ENCODE results near the gene SIRT3.
A peak's percentile ranks its signal among the peaks of the same experiment; 100 is the strongest.

Gene SIRT3

DNA sequence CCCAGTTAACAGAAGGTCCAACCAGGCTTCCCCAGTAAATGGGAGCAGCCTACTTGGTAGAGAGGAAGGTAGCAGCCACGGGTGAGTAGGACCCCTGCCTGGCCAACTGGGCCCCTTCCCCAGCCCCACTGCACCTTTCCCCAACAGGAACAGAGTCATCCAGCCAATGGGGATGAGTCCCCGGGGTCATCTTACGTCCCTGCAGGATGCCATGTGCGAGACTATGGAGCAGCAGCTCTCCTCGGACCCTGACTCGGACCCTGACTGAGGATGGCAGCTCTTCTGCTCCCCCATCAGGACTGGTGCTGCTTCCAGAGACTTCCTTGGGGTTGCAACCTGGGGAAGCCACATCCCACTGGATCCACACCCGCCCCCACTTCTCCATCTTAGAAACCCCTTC is 22.1 kb downstream of the SIRT3 start:
- no peak for DNase-seq

DNA sequence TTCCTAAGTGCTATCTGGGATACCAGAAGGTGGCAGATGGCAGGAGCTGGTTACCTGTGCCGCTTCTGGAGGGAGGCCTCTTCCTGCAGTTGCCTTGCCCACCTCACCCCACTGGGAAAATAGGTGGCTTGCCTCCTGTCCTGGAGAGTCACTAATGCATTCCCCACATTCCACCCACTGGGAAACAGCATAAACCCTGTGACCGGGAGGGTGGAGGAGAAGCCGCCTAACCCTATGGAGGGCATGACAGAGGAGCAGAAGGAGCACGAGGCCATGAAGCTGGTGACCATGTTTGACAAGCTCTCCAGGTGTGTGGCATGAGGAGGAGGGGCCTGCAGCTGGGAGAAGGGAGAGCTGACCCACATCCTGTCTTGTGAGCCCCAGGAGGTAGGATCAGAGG is 23.0 kb downstream of the SIRT3 start:
- no peak for DNase-seq

DNA sequence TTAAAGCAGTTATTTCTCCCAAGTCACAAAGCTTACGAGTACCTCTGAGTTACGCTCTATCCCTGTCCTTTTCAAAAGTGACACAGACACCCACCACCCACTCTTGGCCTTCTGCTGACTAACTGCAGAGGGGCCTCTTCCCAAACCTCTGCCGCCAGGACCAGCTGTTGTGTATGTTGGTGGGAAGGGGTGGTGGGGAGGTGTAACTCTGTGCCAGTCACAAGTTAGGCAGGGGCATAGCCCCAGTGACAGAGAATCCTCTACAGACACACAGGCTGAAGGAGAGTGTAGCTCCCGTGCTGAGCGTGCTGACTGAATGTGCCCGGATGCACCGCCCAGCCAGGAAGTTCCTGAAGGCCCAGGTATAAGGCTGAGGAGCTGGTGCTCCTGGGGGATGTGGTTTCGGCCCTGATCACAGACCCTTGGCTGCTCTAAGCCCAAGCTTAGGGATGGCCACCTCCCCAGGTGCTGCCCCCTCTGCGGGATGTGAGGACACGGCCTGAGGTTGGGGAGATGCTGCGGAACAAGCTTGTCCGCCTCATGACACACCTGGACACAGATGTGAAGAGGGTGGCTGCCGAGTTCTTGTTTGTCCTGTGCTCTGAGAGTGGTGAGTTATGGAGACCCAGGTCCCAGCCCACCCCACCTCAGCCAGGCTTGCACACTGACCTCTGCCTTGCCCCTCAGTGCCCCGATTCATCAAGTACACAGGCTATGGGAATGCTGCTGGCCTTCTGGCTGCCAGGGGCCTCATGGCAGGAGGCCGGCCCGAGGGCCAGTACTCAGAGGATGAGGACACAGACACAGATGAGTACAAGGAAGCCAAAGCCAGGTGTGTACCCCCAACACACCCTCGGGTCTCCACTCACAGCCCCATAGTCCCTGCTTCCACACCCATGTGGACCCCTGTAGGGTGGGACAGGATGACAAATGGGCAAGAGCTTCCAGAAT is 23.7 kb downstream of the SIRT3 start:
- DNase-seq = no peak

DNA sequence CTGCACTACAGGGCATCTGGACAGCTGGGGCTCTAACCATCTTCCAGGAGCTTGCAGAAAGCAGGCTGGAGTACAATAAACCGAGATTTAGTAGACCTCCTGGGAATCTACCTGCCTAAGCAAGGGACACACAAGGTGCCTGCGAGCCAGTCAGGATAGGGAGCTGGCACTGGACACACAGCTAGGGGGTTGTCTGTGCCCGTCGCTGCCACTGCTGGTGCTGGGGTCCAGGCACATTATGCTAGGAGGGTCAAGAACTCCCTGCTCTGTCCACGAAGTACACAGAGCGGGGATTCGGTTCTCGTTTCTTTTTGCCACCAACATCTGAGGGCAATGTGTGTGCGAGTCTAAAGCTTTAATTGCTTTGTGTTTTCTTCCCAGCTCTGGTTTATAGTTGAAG is 24.4 kb downstream of the SIRT3 start:
- no peak for DNase-seq

DNA sequence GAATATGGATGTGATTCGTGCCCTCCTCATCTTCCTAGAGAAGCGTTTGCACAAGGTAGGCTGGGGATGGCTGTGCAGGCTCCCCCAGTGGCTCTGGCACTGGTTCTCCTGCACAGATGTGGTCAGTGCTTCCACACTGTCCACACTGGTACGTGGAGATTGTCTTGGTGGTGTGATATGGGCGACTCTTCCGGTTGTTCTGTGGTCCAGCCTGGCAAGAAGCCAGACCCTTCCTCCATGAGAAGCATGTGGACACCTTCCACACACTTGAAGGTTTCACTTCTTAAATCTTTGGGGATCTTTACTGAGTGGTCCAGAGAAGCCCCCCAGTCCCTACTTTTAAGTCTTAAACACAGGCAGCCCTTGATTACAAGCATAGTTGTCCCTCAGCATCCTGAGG is 24.8 kb downstream of the SIRT3 start:
- DNase-seq = no peak

DNA sequence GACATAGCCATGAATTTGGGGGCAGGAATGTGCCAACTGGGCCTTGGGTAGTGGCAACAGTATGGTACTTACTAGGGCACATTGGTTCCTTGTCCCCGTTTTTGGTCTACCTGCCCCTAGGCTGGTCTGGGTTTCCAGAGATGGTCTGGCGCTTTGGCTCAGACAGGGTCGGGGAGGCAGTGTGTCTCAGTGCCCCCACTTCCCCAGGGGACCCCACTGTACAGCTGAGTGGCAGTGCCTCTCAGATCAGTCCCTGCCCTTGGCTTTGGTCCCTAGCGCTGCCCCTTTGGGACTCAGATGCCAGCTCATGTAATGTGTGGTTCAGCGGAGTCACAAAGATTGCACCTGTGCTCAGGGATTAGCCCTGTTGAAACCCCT is 25.4 kb downstream of the SIRT3 start:
- DNase-seq = no peak

DNA sequence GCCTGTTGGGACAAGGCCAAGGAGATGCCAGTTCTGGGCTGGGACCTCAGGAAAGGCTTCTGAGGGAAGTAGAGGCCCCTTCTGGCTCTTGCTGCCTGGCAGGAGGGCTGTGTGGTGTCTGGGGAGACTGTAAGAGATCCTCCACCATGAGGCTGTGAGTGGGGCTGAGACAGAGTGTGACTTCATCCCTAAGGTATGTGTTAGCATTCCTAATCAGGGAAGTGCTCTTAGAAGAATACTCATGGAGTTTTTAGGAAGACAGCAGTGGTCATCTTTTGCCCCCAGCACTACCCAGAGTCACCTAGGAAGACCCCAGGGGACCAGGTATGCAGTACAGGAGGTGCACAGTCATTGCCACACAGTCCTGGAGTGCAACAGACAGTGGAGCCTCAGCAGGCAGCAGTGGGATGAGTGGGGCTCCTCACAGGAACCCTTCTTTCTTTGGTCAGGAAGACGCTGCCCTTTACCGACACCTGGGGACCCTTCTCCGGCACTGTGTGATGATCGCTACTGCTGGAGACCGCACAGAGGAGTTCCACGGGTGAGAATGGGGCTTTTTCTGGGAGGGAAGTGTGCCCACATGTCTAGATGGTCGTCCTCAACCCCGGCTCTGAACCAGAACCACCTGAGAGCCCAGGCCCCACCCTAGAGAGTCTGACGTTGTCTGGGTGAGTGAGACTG is 25.9 kb downstream of the SIRT3 start:
- peak; percentile 82 for DNase-seq

DNA sequence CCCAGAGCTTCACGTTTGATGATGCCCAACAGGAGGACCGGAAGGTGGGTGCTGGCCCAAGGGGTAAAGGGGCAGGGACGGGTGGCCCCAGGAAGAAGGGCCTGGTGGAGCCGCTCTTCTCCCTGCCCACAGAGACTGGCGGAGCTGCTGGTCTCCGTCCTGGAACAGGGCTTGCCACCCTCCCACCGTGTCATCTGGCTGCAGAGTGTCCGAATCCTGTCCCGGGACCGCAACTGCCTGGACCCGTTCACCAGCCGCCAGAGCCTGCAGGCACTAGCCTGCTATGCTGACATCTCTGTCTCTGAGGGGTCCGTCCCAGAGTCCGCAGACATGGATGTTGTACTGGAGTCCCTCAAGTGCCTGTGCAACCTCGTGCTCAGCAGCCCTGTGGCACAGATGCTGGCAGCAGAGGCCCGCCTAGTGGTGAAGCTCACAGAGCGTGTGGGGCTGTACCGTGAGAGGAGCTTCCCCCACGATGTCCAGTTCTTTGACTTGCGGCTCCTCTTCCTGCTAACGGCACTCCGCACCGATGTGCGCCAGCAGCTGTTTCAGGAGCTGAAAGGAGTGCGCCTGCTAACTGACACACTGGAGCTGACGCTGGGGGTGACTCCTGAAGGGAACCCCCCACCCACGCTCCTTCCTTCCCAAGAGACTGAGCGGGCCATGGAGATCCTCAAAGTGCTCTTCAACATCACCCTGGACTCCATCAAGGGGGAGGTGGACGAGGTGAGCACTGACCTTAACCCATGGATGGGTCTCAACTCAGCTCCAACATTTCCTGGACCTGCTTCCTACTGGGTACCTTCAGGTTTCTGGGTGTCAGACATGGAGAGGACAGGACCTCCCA is 26.6 kb downstream of the SIRT3 start:
- DNase-seq = no peak

DNA sequence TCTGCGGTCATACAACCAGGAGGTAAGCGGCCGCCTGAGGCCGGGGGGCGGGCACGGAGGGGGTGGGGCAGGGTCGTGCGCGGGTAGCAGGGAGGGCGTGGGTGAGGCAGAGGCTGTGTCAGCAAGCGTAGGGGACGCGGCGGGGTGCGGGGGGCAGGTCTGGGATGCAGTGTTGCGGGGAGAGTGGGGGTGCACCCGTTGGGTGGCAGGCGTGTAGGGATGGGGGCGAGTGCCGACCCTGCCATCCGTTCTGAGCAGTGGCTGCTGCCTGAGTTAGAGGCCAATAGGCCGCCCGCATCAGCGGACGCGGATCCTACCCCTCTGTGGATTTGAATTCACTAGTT is 27.3 kb downstream of the SIRT3 start:
- no peak for DNase-seq

DNA sequence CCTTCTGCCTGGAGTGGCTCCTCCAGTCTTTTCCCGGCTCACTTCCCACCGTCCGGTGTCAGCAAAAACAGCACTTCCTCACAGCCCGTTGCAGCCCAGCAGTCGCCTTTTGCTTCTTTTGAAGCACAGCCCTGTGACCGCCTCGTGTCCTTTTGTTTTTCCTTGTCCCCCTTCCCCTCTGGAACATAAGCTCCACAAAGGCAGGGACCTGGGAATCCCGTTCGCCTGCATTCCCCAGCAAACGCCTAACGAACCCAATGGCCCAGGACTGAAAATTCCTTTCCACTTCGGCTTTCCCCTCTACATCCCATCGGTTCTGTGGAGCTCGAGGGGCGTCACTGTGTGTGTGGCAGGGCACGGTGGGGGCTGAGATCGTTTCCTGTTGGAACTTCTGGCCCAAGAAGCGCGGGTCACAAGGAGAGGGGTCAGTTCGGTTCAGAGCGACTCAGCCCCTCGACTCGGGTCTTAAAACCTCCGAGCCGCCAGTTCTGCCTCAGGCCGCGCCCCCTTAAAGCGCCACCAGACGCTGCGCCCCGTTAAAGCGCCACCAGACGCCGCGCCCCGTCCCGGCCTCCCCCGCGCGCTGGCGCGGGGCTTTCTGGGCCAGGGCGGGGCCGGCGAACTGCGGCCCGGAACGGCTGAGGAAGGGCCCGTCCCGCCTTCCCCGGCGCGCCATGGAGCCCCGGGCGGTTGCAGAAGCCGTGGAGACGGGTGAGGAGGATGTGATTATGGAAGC is 27.8 kb downstream of the SIRT3 start:
- DNase-seq = peak; percentile 71

DNA sequence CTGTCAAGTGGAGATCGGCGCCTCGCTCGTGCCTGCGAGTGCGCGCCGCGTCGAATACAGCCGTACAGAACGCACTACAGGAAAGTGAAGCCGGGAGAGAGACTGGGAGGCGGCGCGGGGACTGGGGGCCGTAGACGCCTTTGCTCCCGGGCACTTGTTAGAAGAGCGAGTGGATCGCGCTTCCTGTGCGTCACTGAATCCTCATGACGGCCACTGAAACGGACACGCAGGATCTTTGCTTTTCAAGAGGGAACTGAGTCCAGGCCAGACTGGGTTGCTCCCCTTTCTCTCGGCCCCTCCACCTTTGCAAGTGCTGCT is 28.3 kb downstream of the SIRT3 start:
- no peak for DNase-seq

DNA sequence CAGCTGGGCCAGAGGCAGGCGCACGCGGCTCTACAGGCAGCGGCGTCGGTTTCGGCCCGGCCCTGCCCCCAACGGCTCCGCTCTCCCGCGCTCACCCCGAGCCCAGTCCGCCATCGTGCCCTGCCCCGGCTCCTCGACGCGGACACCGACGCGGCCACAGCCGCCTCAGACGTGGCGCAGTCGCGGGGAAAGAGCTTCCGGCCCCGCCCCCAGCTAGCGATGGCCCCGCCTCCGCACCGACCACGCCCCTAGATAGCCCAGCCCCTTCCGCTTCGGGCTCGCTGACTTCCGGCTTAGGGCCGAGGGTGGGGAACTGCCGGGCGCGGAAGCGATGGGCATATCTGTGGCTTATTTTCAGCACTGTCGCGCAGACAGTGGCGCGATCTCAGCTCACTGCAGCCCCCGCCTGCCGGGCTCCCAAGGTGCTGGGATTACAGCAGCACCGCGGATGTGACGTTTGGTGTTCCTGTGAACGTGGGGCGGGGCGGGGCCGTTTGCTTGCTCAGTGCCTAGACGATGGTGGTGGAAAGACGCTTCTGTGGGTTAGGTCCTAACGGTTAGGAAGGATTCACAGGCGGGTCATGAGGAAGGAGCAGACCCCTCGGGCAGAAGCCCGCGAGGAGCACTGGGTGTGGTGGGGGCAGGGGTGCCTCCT is 28.8 kb downstream of the SIRT3 start, which contains the start of the genes BET1L and RIC8A:
Gene BET1L (minus strand): TSS at position 192 of the 655 bp plus-strand sequence. CDS start 78 bp downstream, at position 114.
Gene RIC8A (plus strand): TSS at position 501 of the 655 bp plus-strand sequence. CDS start 1,147 bp downstream, outside the sequence.
- DNase-seq = peak; percentile 99

DNA sequence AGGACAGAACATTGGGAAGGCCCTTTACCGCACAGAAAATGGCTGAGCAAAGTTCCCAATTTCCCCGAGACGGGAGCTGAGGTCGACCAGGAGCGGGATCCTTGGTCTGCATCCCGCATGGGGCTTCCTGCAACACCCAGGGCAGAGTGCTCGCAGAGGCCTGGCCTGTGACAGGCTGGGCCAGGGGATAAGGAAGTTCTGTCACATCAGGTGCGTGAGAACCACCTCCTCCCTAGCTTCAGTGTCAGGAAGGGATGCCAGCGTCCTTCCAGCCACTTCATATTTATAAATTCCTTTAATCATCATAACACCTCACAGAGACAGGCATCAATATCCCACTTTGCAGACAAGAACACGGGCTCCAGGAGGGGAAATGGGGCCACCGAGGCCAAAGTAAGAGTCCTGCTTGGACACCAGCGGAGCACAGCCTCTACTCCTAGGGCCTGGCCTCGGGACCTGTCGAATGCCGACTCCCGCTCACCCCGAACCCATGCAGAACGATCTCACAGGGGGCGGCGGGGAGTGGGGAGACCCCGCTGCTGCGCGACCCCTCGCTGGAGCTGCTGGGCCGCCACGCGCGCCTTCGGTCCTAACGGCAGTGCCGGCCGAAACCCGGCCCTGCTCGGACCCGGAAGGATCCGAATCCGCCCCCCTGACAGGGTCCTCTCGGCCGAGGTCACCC is 29.5 kb downstream of the SIRT3 start:
- DNase-seq = no peak

DNA sequence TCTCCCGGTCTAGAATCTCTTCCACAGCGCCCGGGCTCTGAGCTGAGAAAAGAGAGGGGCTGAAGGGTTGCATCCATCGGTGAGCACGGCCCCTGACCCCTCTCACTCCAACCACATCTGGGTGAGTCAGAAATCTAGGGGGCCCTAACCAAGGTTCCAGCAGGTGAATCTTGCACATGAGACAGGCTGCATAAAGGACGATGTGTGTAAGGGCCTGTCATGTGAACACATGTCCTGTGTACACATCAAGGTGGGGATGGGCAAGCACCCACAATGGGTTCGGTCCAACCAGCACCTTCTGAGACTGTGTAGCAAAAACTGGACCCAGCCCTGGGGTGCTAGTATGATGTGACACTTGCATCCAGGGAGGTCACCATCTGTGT is 30.1 kb downstream of the SIRT3 start:
- no peak for DNase-seq

DNA sequence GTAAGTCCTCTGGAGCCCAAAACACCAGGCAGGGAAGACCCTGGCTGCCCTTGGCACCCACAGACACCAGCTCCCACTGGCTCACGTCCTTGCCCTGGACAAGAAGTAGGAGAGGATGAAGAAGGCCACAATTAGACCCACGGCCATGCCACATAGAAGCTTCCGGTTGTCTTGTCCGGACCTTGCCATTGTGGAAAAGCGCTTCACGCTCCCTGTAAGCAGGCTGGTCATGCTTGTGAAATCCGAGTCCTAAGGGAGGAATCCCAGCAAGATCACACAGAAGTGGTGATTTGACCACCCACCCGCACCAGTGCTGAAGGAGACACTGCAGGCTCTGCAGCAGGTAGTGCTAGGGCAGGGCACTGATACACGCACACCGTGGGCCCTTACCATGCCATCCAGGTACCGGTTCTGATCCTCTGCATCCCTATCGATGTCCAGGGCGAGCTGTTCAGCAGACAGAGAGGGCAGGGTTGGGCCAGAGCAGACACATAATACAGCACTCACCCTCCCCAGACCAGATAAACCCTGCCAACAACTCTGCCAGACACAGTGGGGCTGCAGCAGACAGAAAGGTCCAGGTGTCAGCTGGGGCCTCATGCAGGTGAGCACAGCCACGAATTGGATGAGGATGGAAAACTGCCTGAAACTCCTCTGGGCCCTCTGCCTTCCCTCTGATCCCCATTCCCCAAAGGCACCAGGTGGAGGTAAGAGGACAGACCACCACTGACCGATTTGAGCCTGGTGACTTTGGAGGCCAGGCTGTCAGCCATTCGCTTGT is 30.7 kb downstream of the SIRT3 start:
- no peak for DNase-seq

DNA sequence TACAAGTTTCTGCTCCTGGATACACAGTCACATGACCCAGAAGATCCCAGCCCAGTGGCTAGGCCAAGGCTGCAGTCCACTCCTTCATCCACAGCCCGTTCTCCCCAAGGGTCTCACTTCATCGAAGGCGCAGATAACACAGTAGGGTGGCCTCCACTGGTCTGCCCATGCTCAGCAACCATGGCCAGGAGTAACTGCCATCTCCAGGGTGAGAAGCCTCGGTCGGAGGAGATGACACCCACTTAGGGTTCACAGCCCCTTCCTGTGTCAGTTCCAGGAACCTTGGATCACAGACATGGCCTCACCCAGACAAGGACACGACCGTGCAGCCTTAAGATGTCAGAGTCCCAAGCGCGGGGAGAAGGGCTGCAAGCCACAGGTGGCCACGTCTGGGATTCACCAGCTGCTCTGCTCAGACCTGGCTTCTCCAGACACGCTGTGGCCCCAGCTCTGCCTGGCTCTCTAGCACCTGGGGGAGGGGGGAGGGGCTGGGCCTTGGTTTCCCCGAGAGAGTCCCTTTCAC is 31.5 kb downstream of the SIRT3 start:
- no peak for DNase-seq

DNA sequence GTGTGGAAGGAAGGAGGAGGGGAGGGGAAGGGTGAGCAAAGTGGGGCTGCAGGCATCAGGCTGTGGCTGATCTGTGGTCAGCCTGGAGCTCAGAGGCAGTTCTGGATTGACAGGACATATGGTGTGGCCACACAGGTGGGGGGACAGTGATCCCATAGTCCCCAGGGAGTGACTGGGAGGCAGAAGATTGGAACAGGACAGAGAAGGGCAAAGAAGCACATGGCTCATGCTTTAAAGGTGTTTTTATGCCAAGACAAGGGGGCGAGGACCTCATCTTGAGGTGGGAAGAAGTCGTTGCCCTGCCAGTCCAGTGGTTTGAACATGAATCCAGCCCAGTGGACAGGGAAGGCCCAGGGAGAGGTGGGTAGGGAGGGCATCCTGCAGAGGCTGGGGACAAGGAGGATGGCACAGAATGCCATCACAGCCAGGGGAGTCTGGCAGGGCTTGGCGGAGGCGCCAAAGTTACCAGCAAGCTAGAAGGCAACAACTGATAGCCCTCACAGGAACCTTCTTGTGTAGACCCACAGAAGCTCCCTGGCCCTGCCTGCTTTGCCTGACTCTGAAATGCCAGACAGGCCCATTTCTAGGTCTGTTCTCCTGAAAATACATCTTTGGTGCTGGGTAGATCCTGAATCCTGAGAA is 32.1 kb downstream of the SIRT3 start:
- DNase-seq = no peak

DNA sequence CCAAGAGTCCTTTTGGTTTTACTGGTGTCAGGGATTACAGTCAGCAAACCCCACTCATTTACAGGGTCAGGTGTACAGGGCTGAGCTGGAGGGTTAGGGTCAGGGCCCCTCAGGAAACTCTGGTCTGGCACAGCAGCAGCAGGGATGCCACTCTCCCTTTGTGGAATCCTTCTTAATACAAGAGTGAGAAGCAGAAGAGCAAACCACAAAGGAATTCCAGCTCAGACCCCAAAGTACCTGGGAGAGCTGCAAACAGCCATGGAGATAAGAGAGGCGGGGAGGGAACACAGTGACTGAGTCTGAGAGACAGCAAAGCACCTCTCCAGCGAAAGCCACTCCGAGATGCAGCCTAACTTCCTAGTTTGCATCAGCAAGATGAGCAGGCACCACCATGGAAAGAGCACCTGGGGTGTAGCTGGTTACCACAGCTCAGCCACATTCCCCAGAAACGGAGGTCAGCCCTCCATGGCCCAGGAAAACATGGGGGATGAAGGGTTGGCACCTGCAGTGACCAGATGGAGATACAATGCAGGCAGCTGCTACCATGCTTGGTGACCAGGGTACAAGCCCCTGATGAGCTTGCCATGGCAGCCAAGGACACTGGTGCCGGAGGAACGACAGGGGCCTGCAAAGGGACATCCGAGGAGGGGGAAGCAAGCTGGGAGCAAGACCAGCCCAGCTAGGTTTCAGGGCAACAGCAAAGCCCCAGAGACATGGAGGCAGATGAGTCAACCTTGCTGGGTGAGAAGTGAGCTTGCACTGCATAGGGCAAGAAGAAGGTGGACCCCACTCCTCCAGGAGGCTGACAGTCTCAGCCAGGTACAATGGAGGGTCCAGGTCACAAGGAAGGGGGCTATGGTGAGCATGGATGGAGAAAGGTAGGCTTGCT is 32.8 kb downstream of the SIRT3 start:
- DNase-seq = no peak

DNA sequence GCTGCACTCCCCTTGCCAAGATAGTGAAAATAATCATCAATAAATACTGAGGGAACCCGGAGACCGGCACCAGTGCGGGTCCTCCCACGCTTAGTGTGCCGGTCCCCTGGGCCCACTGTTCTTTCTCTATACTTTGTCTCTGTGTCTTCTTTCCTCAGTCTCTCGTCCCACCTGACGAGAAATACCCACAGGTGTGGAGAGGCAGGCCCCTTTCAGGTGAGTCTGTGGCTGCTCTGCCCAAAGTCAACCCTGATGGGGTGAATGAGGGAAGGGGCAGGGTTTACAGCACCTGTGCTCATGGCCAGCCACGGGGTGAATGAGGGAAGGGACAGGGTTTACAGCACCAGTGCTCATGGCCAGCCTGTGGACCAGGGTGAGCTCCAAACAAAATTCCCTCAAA is 33.7 kb downstream of the SIRT3 start:
- no peak for DNase-seq
